ENCODE data around the gene PAK5.

GRCh38 chr20:9575836-9576235, 263.0 kb downstream of the PAK5 start:
- no peak for TF ChIP-seq CTCF (conservative IDR thresholded peaks at IDR 0.05 in 1 of 2, IDR thresholded peaks at IDR 0.05 in 1 of 2; ENCODE audit: low read depth in 1 of 2, low read length in 2 of 2)
- no peak for TF ChIP-seq EZH2 (IDR thresholded peaks at IDR 0.05; ENCODE audit: low read length, missing control alignments)
